ENCODE measurements around the gene L1TD1.

L1TD1 gene

DNA sequence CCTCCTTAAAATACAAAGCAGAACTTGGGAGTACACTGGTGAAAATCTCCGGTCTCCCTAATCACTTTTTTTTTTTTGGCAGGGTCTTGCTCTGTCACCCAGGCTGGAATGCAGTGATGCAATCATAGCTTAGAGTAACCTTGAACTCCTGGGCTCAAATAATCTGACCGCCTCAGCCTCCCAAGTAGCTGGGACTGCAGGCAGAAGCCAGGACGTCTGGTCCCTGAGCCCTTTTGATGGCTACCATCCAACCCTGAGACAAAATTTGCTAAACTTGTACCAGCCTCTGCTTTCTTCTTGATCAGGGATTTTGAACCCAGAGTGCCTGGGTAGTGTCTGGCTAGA is 4.1 kb downstream of the L1TD1 start:
- no peaks in the 10 kb centered on the region for H3K27me3 ChIP-seq (ENCODE audit: insufficient read depth, poor library complexity, severe bottlenecking)
- H3K36me3 ChIP-seq (ENCODE audit: low read depth), result no peaks in the 10 kb centered on the region
- H3K4me1 ChIP-seq (ENCODE audit: insufficient read depth, poor library complexity, severe bottlenecking), result no peaks in the 10 kb centered on the region
- DNase-seq (ENCODE audit: low spot score), result no peak
- ATAC-seq (ENCODE audit: low read depth), result no peak; the same call in 2 of the 3 replicates
- H3K4me3 ChIP-seq (ENCODE audit: severe bottlenecking), result no peak overlapping the region
- no peaks in the 10 kb centered on the region for H3K9me3 ChIP-seq (ENCODE audit: severe bottlenecking)
- TF ChIP-seq, protein P1, sequence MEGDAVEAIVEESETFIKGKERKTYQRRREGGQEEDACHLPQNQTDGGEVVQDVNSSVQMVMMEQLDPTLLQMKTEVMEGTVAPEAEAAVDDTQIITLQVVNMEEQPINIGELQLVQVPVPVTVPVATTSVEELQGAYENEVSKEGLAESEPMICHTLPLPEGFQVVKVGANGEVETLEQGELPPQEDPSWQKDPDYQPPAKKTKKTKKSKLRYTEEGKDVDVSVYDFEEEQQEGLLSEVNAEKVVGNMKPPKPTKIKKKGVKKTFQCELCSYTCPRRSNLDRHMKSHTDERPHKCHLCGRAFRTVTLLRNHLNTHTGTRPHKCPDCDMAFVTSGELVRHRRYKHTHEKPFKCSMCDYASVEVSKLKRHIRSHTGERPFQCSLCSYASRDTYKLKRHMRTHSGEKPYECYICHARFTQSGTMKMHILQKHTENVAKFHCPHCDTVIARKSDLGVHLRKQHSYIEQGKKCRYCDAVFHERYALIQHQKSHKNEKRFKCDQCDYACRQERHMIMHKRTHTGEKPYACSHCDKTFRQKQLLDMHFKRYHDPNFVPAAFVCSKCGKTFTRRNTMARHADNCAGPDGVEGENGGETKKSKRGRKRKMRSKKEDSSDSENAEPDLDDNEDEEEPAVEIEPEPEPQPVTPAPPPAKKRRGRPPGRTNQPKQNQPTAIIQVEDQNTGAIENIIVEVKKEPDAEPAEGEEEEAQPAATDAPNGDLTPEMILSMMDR (IDR thresholded peaks at IDR 0.05; ENCODE audit: poor library complexity, severe bottlenecking), result no peak
- H3K27ac ChIP-seq (ENCODE audit: poor library complexity, severe bottlenecking), result no peak overlapping the region

DNA sequence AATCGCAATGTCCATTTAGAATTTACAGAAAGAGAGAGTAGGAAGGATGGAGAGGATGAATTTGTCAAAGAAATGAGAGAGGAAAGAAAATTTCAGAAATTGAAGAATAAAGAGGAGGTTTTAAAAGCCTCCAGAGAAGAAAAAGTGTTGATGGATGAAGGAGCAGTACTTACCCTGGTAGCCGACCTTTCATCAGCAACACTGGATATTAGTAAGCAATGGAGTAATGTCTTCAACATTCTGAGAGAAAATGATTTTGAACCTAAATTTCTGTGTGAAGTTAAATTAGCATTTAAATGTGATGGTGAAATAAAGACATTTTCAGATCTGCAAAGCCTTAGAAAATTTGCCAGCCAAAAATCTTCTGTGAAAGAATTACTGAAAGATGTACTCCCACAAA is 12.5 kb downstream of the L1TD1 start:
- TF ChIP-seq, protein P1 (IDR thresholded peaks at IDR 0.05; ENCODE audit: poor library complexity, severe bottlenecking), result no peak
- no peak overlapping the region for H3K4me3 ChIP-seq (ENCODE audit: severe bottlenecking)
- no peak overlapping the region for H3K27ac ChIP-seq (ENCODE audit: poor library complexity, severe bottlenecking)
- ATAC-seq (ENCODE audit: low read depth), result no peak
- peaks cover 5% of the 10 kb centered on the region for H3K4me1 ChIP-seq (ENCODE audit: insufficient read depth, poor library complexity, severe bottlenecking)
- no peaks in the 10 kb centered on the region for H3K27me3 ChIP-seq (ENCODE audit: insufficient read depth, poor library complexity, severe bottlenecking)
- H3K9me3 ChIP-seq (ENCODE audit: severe bottlenecking), result peaks cover 11% of the 10 kb centered on the region
- DNase-seq (ENCODE audit: low spot score), result no peak
- no peaks in the 10 kb centered on the region for H3K36me3 ChIP-seq (ENCODE audit: low read depth)

GRCh38 chr1:62208087-62208486 is 13.4 kb downstream of the L1TD1 start:
- ATAC-seq (ENCODE audit: low read depth), result no peak
- Histone ChIP-seq H3K4me3 (ENCODE audit: severe bottlenecking) (no peak overlapping the region), H3K36me3 (ENCODE audit: low read depth) (no peaks in the 10 kb centered on the region), H3K27ac (ENCODE audit: poor library complexity, severe bottlenecking) (no peak overlapping the region), H3K27me3 (ENCODE audit: insufficient read depth, poor library complexity, severe bottlenecking) (no peaks in the 10 kb centered on the region), H3K4me1 (ENCODE audit: insufficient read depth, poor library complexity, severe bottlenecking) (peaks cover 5% of the 10 kb centered on the region), H3K9me3 (ENCODE audit: severe bottlenecking) (peaks cover 11% of the 10 kb centered on the region)
- TF ChIP-seq, protein P1 (IDR thresholded peaks at IDR 0.05; ENCODE audit: poor library complexity, severe bottlenecking), result no peak
- DNase-seq (ENCODE audit: low spot score), result no peak

DNA sequence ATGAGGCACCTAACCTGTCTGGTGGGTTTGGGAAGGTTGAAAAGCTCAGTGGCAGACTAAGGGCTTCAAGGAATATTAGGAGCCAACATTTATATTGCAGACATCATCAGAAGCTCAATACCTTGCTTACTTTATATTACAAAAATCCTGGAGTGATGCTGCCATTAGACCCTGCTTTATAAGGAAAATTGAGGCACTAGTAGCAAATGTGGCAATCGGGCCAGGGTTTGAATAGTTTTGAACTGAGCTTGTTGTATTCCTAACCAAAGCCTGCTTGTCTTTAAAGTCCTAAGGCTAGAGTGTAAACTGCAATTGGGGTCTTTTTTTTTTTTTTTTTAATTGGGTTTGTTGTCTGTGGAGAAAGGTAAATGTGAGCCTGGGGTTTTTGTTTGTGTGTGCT is 14.3 kb downstream of the L1TD1 start:
- TF ChIP-seq, protein P1 (IDR thresholded peaks at IDR 0.05; ENCODE audit: poor library complexity, severe bottlenecking), result no peak
- no peaks in the 10 kb centered on the region for H3K27me3 ChIP-seq (ENCODE audit: insufficient read depth, poor library complexity, severe bottlenecking)
- ATAC-seq (ENCODE audit: low read depth) (no peak), DNase-seq (ENCODE audit: low spot score) (no peak)
- no peak overlapping the region for H3K27ac ChIP-seq (ENCODE audit: poor library complexity, severe bottlenecking)
- peaks cover 11% of the 10 kb centered on the region for H3K9me3 ChIP-seq (ENCODE audit: severe bottlenecking)
- H3K36me3 ChIP-seq (ENCODE audit: low read depth), result no peaks in the 10 kb centered on the region
- peaks cover 5% of the 10 kb centered on the region for H3K4me1 ChIP-seq (ENCODE audit: insufficient read depth, poor library complexity, severe bottlenecking)
- H3K4me3 ChIP-seq (ENCODE audit: severe bottlenecking), result no peak overlapping the region

DNA sequence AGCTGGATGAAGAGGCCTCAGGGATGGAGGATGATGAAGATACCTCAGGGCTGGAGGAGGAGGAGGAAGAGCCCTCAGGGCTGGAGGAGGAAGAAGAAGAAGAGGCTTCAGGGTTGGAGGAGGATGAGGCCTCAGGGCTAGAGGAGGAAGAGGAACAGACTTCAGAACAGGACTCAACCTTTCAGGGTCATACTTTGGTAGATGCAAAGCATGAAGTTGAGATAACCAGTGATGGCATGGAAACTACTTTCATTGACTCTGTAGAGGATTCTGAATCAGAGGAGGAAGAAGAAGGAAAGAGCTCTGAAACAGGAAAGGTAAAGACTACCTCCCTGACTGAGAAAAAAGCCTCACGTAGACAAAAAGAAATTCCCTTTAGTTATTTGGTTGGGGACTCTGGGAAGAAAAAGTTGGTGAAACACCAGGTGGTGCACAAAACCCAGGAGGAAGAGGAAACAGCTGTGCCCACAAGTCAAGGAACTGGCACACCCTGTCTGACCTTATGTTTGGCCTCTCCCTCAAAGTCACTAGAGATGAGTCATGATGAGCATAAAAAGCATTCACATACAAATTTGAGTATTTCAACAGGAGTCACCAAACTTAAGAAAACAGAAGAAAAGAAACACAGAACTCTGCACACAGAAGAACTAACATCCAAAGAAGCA is 15.4 kb downstream of the L1TD1 start:
- ATAC-seq (ENCODE audit: low read depth), result peak; percentile 91
- H3K36me3 ChIP-seq (ENCODE audit: low read depth), result no peaks in the 10 kb centered on the region

More for the DNA sequence above, 15.4 kb downstream of the L1TD1 start:
- peaks cover 5% of the 10 kb centered on the region for H3K4me1 ChIP-seq (ENCODE audit: insufficient read depth, poor library complexity, severe bottlenecking)
- H3K4me3 ChIP-seq (ENCODE audit: severe bottlenecking), result no peak overlapping the region
- TF ChIP-seq, protein P1 (IDR thresholded peaks at IDR 0.05; ENCODE audit: poor library complexity, severe bottlenecking), result peak; percentile 70
- peaks cover 11% of the 10 kb centered on the region for H3K9me3 ChIP-seq (ENCODE audit: severe bottlenecking)
- H3K27ac ChIP-seq (ENCODE audit: poor library complexity, severe bottlenecking), result peak overlapping the region; percentile 66
- DNase-seq (ENCODE audit: low spot score), result no peak
- H3K27me3 ChIP-seq (ENCODE audit: insufficient read depth, poor library complexity, severe bottlenecking), result no peaks in the 10 kb centered on the region
